Adrenal gland (tissue), 12 donors: ENCODE results near the gene ZNF382. TPM values are rescaled to one million over a fixed set of nuclear protein-coding genes. Genes with fewer than 3 reads are reported as not detected.
A peak's percentile ranks its signal among the peaks of the same experiment; 100 is the strongest.
"Not testable (repeated sequence)": the region's sequence is repeated elsewhere in the genome, so short reads cannot be mapped to it uniquely, and the experiment has no call there.

Experiments used
- DNase-seq, 7 donors: peaks; one replicate each; pipeline ENCODE4 v3.0.0-alpha.2; 2019 to 2020
- H3K27ac ChIP-seq, 5 donors: fragments of 200-600 bp; sonication (generic) in 4 of 5; 1 replicate in 3 of 5; 2 replicates in 2 of 5; pipeline versions ENCODE4 v1.5.1 to v1.8.0; 2016 to 2020; ENCODE audit warnings: mild to moderate bottlenecking in 1 of 5
- H3K27me3 ChIP-seq: fragments of 200-600 bp; 2 replicates; pipeline ENCODE4 v1.8.0; 2021
- H3K36me3 ChIP-seq, 2 donors: fragments of 200-600 bp; replicated peaks in 1 of 2; 1 replicate in 1 of 2; 2 replicates in 1 of 2; pipeline versions ENCODE4 v1.5.1 to v1.8.0; 2018 to 2022
- H3K4me1 ChIP-seq, 2 donors: fragments of 200-600 bp; replicated peaks in 1 of 2; 1 replicate in 1 of 2; 2 replicates in 1 of 2; pipeline versions ENCODE4 v1.5.1 to v1.8.0; 2018 to 2021
- H3K4me3 ChIP-seq, 4 donors: fragments of 200-600 bp; sonication (generic) in 3 of 4; one replicate each; pipeline ENCODE4 v1.5.1; 2016 to 2018
- H3K9me3 ChIP-seq, 3 donors: fragments of 200-600 bp; sonication (generic) in 1 of 3; replicated peaks in 1 of 3; 1 replicate in 2 of 3; 2 replicates in 1 of 3; pipeline versions ENCODE4 v1.5.1 to v1.8.0; 2016 to 2021
- POLR2A ChIP-seq, 2 donors: fragments of 450-650 bp; IDR thresholded peaks; one replicate each; pipeline ENCODE4 v1.6.1; 2017; ENCODE audit warnings: antibody characterized with exemption in 2 of 2, mild to moderate bottlenecking in 2 of 2, moderate library complexity in 1 of 2
- WGBS, 4 donors: extraction: QIAGEN DNeasy Blood & Tissue Kit in 2 of 4; methylation state at CpG; one replicate each; pipeline versions ENCODE4 v1.1.5 to v1.1.7; 2013 to 2017; 5-methylcytosine and 5-hydroxymethylcytosine counted together
- intact Hi-C, 2 donors: fragments of 100-400 bp; cut with DNase I; formaldehyde crosslinking; loops; one replicate each; pipeline versions ENCODE4 v1.14.1 to v1.15.0; 2022 to 2023
- polyA plus RNA-seq, 3 donors: library from polyadenylated mRNA; stranded (reverse); fragments of 200-250 nt in 2 of 3; fragments of 350-450 nt in 1 of 3; fragmentation: Illumina TruSeq in 1 of 3; extraction: RNeasy Lipid Tissue Mini Kit (QIAGEN cat#74804) in 1 of 3; gene quantifications; one replicate each; pipeline ENCODE4 v1.2.3, GENCODE V29; 2013 to 2014
- total RNA-seq, 9 donors: library from RNA; depleted of rRNA in 4 of 9; stranded (reverse); fragments of >200 nt in 4 of 9; fragments of 120-200 nt in 1 of 9; fragmentation: NEBNext Ultra II Directional in 1 of 9; extraction: Animal tissue kit (Norgen Biotek cat#: 25700) in 1 of 9; gene quantifications; one replicate each; pipeline versions ENCODE4 v1.1.0 to v1.2.4, GENCODE V29; 2013 to 2023
- TF ChIP-seq, protein P1 (sequence below), 6 experiments: fragments of 450-650 bp in 4 of 6; fragments of 200-600 bp in 2 of 6; sonication (generic) in 1 of 6; IDR thresholded peaks; 1 replicate in 5 of 6; 2 replicates in 1 of 6; pipeline versions ENCODE4 v1.5.1 to v1.8.0; 2016 to 2021; ENCODE audit warnings: antibody characterized with exemption in 6 of 6, mild to moderate bottlenecking in 2 of 6, moderate library complexity in 1 of 6
- donor health status: healthy with polysubstance abuse.
- donor health status: Bipolar disorder and iron deficiency.
- donor health status: DM: yes; HTN: yes; CAD: no.
- donor health status: DM: no; HTN: no; CAD: no.
- donor health status: DM: no; HTN: no; CAD: no.
- donor health status: DM: yes; HTN: yes; CAD: no.

The ZNF382 gene
- total and polyA plus RNA-seq, 12 donors = 2.8 to 20.2 (median 9.8) TPM

DNA sequence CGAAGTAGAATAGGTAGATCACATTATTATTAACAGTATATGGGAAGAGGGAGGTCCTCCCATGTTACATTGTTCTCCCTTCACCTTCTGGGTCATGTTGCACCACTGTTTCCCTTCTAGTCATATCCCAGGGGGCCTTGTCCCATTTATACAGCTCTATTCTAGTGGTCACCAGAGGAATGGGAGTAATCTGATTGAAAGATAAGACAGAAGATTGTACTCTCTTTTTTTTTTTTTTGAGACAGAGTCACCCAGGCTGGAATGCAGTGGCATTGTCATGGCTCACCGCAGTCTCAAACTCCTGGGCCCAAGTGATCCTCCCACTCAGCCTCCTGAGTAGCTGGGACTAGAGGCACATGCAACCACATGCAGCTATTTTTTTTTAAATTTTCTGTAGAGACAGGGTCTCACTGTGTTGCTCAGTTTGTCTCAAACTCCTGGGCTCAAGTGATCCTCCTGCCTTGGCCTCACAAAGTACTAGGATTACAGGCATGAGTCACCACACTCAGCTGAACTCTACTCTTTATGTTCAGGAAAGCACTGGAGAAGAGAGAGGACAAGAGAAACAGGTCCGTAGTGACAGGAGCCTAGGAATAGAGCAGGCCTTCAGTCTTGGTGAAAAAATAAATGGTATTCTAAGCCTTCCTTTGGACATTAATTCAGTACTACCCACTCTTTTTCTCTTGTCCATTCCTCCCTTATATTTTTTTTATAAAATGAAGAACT, 27.7 kb upstream of the ZNF382 start:
- Histone ChIP-seq H3K9me3 (peaks cover 0 to 3% (median 0%) of the 10 kb centered on the region in 3 donors), H3K27me3 (no peaks in the 10 kb centered on the region), H3K4me1 (peaks cover 9 to 11% of the 10 kb centered on the region in 2 donors), H3K27ac (no peak overlapping the region), H3K36me3 (peaks cover 0 to 31% of the 10 kb centered on the region in 2 donors), H3K4me3 (no peak overlapping the region)
- TF ChIP-seq, protein P1, sequence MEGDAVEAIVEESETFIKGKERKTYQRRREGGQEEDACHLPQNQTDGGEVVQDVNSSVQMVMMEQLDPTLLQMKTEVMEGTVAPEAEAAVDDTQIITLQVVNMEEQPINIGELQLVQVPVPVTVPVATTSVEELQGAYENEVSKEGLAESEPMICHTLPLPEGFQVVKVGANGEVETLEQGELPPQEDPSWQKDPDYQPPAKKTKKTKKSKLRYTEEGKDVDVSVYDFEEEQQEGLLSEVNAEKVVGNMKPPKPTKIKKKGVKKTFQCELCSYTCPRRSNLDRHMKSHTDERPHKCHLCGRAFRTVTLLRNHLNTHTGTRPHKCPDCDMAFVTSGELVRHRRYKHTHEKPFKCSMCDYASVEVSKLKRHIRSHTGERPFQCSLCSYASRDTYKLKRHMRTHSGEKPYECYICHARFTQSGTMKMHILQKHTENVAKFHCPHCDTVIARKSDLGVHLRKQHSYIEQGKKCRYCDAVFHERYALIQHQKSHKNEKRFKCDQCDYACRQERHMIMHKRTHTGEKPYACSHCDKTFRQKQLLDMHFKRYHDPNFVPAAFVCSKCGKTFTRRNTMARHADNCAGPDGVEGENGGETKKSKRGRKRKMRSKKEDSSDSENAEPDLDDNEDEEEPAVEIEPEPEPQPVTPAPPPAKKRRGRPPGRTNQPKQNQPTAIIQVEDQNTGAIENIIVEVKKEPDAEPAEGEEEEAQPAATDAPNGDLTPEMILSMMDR (IDR thresholded peaks at IDR 0.05) = no peak
- TF ChIP-seq POLR2A (IDR thresholded peaks at IDR 0.05) = no peak
- intact Hi-C loops = no loop called here
- 83 to 98% (median 94%) methylated on average over 3 of the region's 3 CpGs for WGBS, 4 donors
- DNase-seq = no peak

- TF ChIP-seq, protein P1 (IDR thresholded peaks at IDR 0.05) = no peak
- TF ChIP-seq POLR2A (IDR thresholded peaks at IDR 0.05) = no peak
- Histone ChIP-seq H3K27ac (no peak overlapping the region), H3K36me3 (peaks cover 0 to 31% of the 10 kb centered on the region in 2 donors), H3K27me3 (no peaks in the 10 kb centered on the region), H3K4me3 (no peak overlapping the region), H3K4me1 (peaks cover 5 to 6% of the 10 kb centered on the region in 2 donors), H3K9me3 (peaks cover 0 to 3% (median 0%) of the 10 kb centered on the region in 3 donors)
- intact Hi-C loops = no loop called here
- DNase-seq = no peak
Observed at GRCh38 chr19:36579255-36579654, 25.9 kb upstream of the ZNF382 start.

DNA sequence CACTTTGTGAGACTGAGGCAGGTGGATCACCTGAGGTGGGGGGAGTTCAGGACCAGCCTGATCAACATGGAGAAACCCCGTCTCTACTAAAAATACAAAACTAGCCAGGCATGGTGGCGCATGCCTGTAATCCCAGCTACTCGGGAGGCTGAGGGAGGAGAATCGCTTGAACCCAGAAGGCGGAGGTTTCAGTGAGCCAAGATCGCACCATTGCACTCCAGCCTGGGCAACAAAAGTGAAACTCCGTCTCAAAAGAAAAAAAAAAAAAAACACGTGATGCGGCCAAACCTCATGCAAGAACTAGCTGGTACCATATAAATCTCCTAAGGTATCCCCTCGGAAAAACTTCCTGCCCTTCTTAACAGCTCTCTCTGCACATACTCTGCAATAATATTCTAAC, 2.4 kb upstream of the ZNF382 start:
- H3K27me3 ChIP-seq, H3K9me3 ChIP-seq, H3K4me3 ChIP-seq, H3K36me3 ChIP-seq, DNase-seq, H3K27ac ChIP-seq, intact Hi-C loops: not testable (repeated sequence)
- peaks cover 15 to 16% of the 10 kb centered on the region in 2 donors for H3K4me1 ChIP-seq
- 92 to 94% (median 94%) methylated on average over 10 of the region's 10 CpGs for WGBS, 4 donors

DNA sequence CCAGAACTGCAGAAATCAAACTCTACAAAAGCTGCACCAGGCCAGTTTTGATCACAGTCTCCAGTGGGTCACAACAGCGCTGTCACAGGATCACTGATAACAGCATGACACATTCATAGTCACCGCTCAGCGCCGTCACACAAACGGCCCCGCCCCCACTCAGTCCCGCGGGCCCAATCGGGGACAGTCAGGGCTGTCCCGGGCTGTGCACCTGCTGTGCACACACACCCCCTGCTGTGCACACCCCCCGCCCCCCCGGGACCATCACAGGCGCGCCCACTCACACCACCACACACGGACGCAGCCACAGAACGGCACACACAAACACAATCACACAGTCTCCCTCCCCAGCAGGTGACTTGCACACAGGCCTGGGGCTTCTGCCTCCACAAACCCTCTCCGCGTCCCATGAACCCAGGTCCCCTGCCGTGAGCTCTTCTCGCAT, 435 bp upstream of the ZNF382 start:
- peak overlapping the region; percentile 49 to 77 (median 60) for H3K4me3 ChIP-seq
- H3K27me3 ChIP-seq = no peaks in the 10 kb centered on the region
- DNase-seq = peak; percentile 91 to 96 (median 94)
- no peaks in the 10 kb centered on the region for H3K36me3 ChIP-seq
- 1 to 2% (median 1%) methylated on average over 11 to 21 of the region's 21 CpGs; no CpG with 5 or more reads in 1 of the 4 donors for WGBS, 4 donors
- TF ChIP-seq POLR2A (IDR thresholded peaks at IDR 0.05) = peak in 1 of 2 donors; percentile 62
- TF ChIP-seq, protein P1 (IDR thresholded peaks at IDR 0.05) = no peak
- peak overlapping the region; percentile 54 to 95 (median 87) for H3K27ac ChIP-seq
- peaks cover 15 to 16% of the 10 kb centered on the region in 2 donors for H3K4me1 ChIP-seq
- H3K9me3 ChIP-seq = no peaks in the 10 kb centered on the region
- intact Hi-C loops = no loop called here
